Measurements from ENCODE around the gene IL20.

IL20 gene

DNA sequence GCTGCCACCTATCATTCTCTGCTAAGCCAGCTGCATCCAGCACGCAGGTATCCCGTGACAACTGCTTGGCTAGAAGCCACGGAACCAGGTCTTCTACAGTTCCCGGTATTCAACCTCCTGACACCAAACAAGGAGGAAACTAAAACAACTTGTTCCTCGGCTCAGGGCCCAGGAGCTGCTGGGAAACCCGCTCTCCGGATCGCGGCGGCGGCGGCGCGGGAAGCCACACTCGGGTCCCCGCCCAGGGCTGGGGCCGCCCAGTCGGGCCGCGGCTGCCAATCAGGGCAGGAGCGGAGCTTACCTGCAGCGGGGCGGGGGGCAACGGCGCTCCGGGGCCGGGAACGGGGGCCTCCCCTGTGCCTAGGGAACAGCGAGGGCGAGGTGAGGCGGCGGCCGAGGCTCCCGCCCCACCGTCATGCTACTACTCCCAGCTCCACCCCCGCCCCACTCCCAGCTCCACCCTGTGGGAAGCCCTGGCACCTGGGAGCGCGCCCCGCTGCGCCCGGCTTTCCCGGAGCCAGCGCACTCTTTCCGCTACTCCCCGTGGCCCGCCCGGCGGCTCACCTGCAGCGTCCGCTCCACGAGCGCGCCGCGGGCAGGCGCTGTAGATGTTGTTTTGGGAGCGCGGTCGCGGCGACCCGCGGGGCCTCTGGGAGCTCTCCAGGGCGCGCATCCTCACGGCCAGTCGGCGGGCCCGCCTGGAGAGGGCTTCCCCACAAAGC is 43.9 kb downstream of the IL20 start (continued):
- TF ChIP-seq ZNF544 (tag by site-specific recombination; IDR thresholded peaks at IDR 0.05), result no peak
- no peak for TF ChIP-seq ZNF23 (tag by site-specific recombination; IDR thresholded peaks at IDR 0.05; ENCODE audit: borderline replicate concordance)
- no peak for TF ChIP-seq ZNF214 (tag by site-specific recombination; IDR thresholded peaks at IDR 0.05; ENCODE audit: borderline replicate concordance)
- TF ChIP-seq ZNF473 (tag by site-specific recombination; IDR thresholded peaks at IDR 0.05), result no peak
- peak; percentile 97 for TF ChIP-seq KLF1 (tag by site-specific recombination; IDR thresholded peaks at IDR 0.05)
- TF ChIP-seq ZNF514 (tag by site-specific recombination; IDR thresholded peaks at IDR 0.05), result no peak

DNA sequence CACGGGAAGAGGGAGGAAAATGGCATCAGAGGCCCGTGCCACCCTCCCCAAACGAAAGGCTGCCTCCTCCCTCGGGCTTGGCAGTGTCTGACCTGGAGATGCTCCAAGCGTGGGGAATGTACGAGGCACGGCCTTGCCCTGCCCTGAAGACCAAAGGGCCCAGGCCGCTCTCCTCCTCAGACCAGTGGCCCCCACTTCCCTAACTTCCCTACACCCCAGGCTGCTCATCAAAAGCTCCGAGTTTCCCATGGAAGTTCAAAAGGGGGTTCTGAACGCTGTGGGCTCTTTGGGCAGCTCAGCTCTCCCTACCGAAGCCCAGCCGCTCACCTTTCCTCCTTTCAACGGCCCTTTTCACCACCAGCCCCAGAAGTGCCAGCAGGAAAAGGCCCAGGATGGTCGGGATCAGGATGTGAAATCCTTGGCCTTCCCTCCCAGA is 44.5 kb downstream of the IL20 start:
- Histone ChIP-seq H3K36me3 (ENCODE audit: control insufficient read depth in 2 of 2, insufficient read depth in 1 of 2, low read length in 2 of 2) (no peaks in the 10 kb centered on the region), H3K4me1 (ENCODE audit: control insufficient read depth, insufficient read depth, low read length) (no peaks in the 10 kb centered on the region), H3K4me3 (ENCODE audit: low read depth, low read length) (peak overlapping the region; percentile 45), H3K9me3 (ENCODE audit: control insufficient read depth, insufficient read depth, low read depth, low read length) (no peaks in the 10 kb centered on the region), H3K27ac (ENCODE audit: extremely low read depth, low read depth, low read length) (no peak overlapping the region; the same call in 1 of the 2 replicates)
- ChIA-PET CTCF (interaction anchor here (0.6 to 3.1 kb wide), 17 partner anchors 9 to 897 kb away, joined by 3 to 22 read pairs (median 5); partner anchors contain the start of gene IL20), POLR2A (interaction anchor here (0.9 to 1.4 kb wide), 3 partner anchors 54 to 175 kb away, joined by 3 read pairs; no protein-coding TSS in a partner anchor)
- TF ChIP-seq ZNF777 (tag by site-specific recombination; IDR thresholded peaks at IDR 0.05; ENCODE audit: borderline replicate concordance) (no peak), KLF9 (tag by site-specific recombination; IDR thresholded peaks at IDR 0.05; ENCODE audit: low read depth) (no peak), PRDM10 (tag by site-specific recombination; IDR thresholded peaks at IDR 0.05) (peak; percentile 98), ZBTB20 (tag by site-specific recombination; IDR thresholded peaks at IDR 0.05) (peak; percentile 82), ZNF837 (tag by site-specific recombination; IDR thresholded peaks at IDR 0.05) (no peak), ZNF501 (tag by site-specific recombination; IDR thresholded peaks at IDR 0.05) (peak; percentile 9; the same call in 1 of the 2 replicates), MZF1 (tag by site-specific recombination; IDR thresholded peaks at IDR 0.05; ENCODE audit: borderline replicate concordance) (no peak), ZNF747 (tag by site-specific recombination; IDR thresholded peaks at IDR 0.05) (no peak), KLF16 (tag by site-specific recombination; IDR thresholded peaks at IDR 0.05) (no peak), ZNF76 (tag by site-specific recombination; IDR thresholded peaks at IDR 0.05; ENCODE audit: borderline replicate concordance, low read depth) (0 out of 2 replicates have a peak, but pooled peaks have one; percentile 49), EGR2 (tag by site-specific recombination; IDR thresholded peaks at IDR 0.05; ENCODE audit: low read depth) (no peak), ZBTB26 (tag by site-specific recombination; optimal IDR thresholded peaks at IDR 0.05) (peak; percentile 46)

Measured in HEK293 (cell line).